HEK293T (cell line): Measurements from ENCODE around the gene NOSIP.

Source experiments
- BHLHE40 ChIP-seq: fragments of 450-650 bp; IDR thresholded peaks from 2 replicates; pipeline ENCODE4 v1.6.1; 2016; ENCODE audit warnings: mild to moderate bottlenecking, moderate library complexity, borderline replicate concordance
- ELF4 ChIP-seq: fragments of 450-650 bp; IDR thresholded peaks from 2 replicates; pipeline ENCODE4 v1.6.1; 2017; ENCODE audit warnings: antibody characterized with exemption
- FOXA1 ChIP-seq: fragments of 450-650 bp; IDR thresholded peaks from 2 replicates; pipeline ENCODE4 v1.6.1; 2016; ENCODE audit warnings: mild to moderate bottlenecking
- HDGF ChIP-seq: fragments of 450-650 bp; IDR thresholded peaks from 2 replicates; pipeline ENCODE4 v1.6.1; 2017; ENCODE audit warnings: antibody characterized with exemption, borderline replicate concordance
- PKNOX1 ChIP-seq: fragments of 450-650 bp; IDR thresholded peaks from 2 replicates; pipeline ENCODE4 v1.6.1; 2016

DNA sequence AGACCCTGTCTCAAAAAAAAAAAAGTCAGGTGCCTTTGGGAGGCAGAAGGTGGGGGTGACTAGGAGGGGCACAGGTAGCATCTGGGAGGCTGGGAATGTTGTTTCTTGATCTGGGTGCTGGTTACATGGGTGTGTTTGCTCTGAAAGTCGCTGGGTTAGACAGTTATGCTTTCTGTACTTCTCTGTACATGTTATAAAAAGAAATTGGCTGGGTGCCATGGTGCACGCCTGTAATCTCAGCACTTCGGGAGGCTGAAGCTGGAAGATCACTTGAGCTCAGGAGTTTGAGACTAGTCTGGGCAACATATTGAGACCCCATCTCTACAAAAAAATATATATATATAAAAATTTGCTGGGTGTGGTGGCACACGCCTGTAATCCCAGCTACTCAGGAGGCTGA lies 15.1 kb downstream of the NOSIP start:
- TF ChIP-seq PKNOX1 (no peak), ELF4 (no peak), HDGF (no peak), BHLHE40 (no peak), FOXA1 (no peak)
